GM12878 (cell line): ENCODE measurements around the gene PSMC3IP. TPM values are rescaled to one million over a fixed set of nuclear protein-coding genes. Genes with fewer than 3 reads are reported as not detected.

Source experiments
- ASH2L ChIP-seq: fragments of 300-600, 200-600 bp; sonication (generic); IDR thresholded peaks from 2 replicates; pipeline ENCODE4 v1.6.1; 2017; ENCODE audit warnings: low read depth, mild to moderate bottlenecking, borderline replicate concordance
- BMI1 ChIP-seq: fragments of 450-650 bp; IDR thresholded peaks from 2 replicates; pipeline ENCODE4 v1.6.1; 2016; ENCODE audit warnings: mild to moderate bottlenecking, moderate library complexity, borderline replicate concordance
- CHD4 ChIP-seq: fragments of 200-600 bp; sonication (generic); IDR thresholded peaks from 2 replicates; pipeline ENCODE4 v1.6.1; 2016; ENCODE audit warnings: mild to moderate bottlenecking
- CREB1 ChIP-seq: IDR thresholded peaks from 2 replicates; pipeline ENCODE4 v1.6.1; 2012; ENCODE audit warnings: low read depth, mild to moderate bottlenecking, inconsistent platforms
- FOXM1 ChIP-seq: IDR thresholded peaks from 2 replicates; pipeline ENCODE4 v1.6.1; 2012; ENCODE audit warnings: low read depth, mild to moderate bottlenecking, inconsistent platforms, low read length, moderate library complexity
- IKZF1 ChIP-seq: fragments of 450-650 bp; conservative IDR thresholded peaks from 2 replicates; pipeline ENCODE4 v1.6.1; 2017; ENCODE audit warnings: antibody characterized with exemption, mild to moderate bottlenecking
- IKZF2 ChIP-seq, 2 experiments: fragments of 450-650 bp; IDR thresholded peaks; 2 replicates each; pipeline ENCODE4 v1.6.1; 2017; ENCODE audit warnings: mild to moderate bottlenecking in 2 of 2, moderate library complexity in 2 of 2
- JUNB ChIP-seq: IDR thresholded peaks from 2 replicates; pipeline ENCODE4 v1.6.1; 2016; ENCODE audit warnings: antibody characterized with exemption, mild to moderate bottlenecking
- KLF5 ChIP-seq: fragments of 450-650 bp; IDR thresholded peaks from 2 replicates; pipeline ENCODE4 v1.6.1; 2014; ENCODE audit warnings: mild to moderate bottlenecking; ENCODE audit not compliant: partially characterized antibody
- MTA2 ChIP-seq: fragments of 450-650 bp; IDR thresholded peaks from 2 replicates; pipeline ENCODE4 v1.6.1; 2016; ENCODE audit warnings: low read depth, mild to moderate bottlenecking, moderate library complexity
- MTA3 ChIP-seq: IDR thresholded peaks from 2 replicates; pipeline ENCODE4 v1.6.1; 2012; ENCODE audit warnings: low read length, inconsistent platforms, borderline replicate concordance
- NFXL1 ChIP-seq: fragments of 450-650 bp; IDR thresholded peaks from 2 replicates; pipeline ENCODE4 v1.6.1; 2017; ENCODE audit warnings: antibody characterized with exemption, mild to moderate bottlenecking, borderline replicate concordance
- RAD21 ChIP-seq: IDR thresholded peaks from 2 replicates; pipeline ENCODE4 v1.6.1; 2011; ENCODE audit warnings: mild to moderate bottlenecking, low read depth, low read length, moderate library complexity; ENCODE audit not compliant: insufficient read depth
- RAD51 ChIP-seq: fragments of 450-650 bp; IDR thresholded peaks from 2 replicates; pipeline ENCODE4 v1.6.1; 2016; ENCODE audit warnings: moderate library complexity, mild to moderate bottlenecking, inconsistent platforms
- STAT3 ChIP-seq: IDR thresholded peaks from 2 replicates; pipeline ENCODE4 v1.6.1; 2011; ENCODE audit warnings: low read depth, low read length, improper control_type of control experiment
- TAF1 ChIP-seq: IDR thresholded peaks from 2 replicates; pipeline ENCODE4 v1.6.1; 2011; ENCODE audit warnings: mild to moderate bottlenecking, low read depth, low read length, borderline replicate concordance
- TCF12 ChIP-seq: IDR thresholded peaks from 2 replicates; pipeline ENCODE4 v1.6.1; 2011; ENCODE audit warnings: low read depth, mild to moderate bottlenecking, low read length
- USF1 ChIP-seq: IDR thresholded peaks from 2 replicates; pipeline ENCODE4 v1.6.1; 2011; ENCODE audit warnings: borderline replicate concordance, low read depth, mild to moderate bottlenecking, moderate library complexity, mixed read lengths, low read length; ENCODE audit not compliant: insufficient read depth; ENCODE audit errors: extremely low read length
- polyA plus RNA-seq, 11 experiments: library from polyadenylated mRNA; depleted of rRNA in 4 of 11; unstranded in 6 of 11; stranded (reverse) in 5 of 11; fragments of >200 nt; fragmentation: Nextera tagmentation in 4 of 11; fragmentation: Illumina TruSeq in 1 of 11; extraction: Ambion mirVana in 4 of 11; extraction: Trizol in 1 of 11; gene quantifications; 1 replicate in 1 of 11; 2 replicates in 10 of 11; pipeline versions ENCODE4 v1.2.1 to v1.2.3, GENCODE V29; 2011 to 2016; ENCODE audit warnings: inconsistent platforms in 2 of 11, missing spikeins in 2 of 11, low read depth in 1 of 11
- total RNA-seq, 4 experiments: library from RNA; depleted of rRNA in 3 of 4; stranded (reverse); fragments of >200 nt in 3 of 4; fragmentation: Illumina TruSeq in 1 of 4; extraction: Trizol in 1 of 4; gene quantifications; 2 replicates each; pipeline versions ENCODE4 v1.2.1 to v1.2.3, GENCODE V29; 2013 to 2021
- TF ChIP-seq, protein P1 (sequence below): IDR thresholded peaks from 2 replicates; pipeline ENCODE4 v1.6.1; 2011; ENCODE audit warnings: low read depth, low read length, improper control_type of control experiment, borderline replicate concordance
- TF ChIP-seq, protein P2 (sequence below): fragments of 150-350 bp; IDR thresholded peaks from 2 replicates; pipeline ENCODE4 v1.6.1; 2016; ENCODE audit warnings: low read depth, low read length
- TF ChIP-seq, protein P3 (sequence below): fragments of 450-650 bp; IDR thresholded peaks from 2 replicates; pipeline ENCODE4 v1.6.1; 2016; ENCODE audit warnings: mild to moderate bottlenecking, moderate library complexity, borderline replicate concordance

PSMC3IP gene
- total and polyA plus RNA-seq, 10 of the 15 experiments (the other 5 are each of a cell fraction or from before 2014, with no cell fraction given) = 6.8 to 34.5 (median 17.7) TPM

DNA sequence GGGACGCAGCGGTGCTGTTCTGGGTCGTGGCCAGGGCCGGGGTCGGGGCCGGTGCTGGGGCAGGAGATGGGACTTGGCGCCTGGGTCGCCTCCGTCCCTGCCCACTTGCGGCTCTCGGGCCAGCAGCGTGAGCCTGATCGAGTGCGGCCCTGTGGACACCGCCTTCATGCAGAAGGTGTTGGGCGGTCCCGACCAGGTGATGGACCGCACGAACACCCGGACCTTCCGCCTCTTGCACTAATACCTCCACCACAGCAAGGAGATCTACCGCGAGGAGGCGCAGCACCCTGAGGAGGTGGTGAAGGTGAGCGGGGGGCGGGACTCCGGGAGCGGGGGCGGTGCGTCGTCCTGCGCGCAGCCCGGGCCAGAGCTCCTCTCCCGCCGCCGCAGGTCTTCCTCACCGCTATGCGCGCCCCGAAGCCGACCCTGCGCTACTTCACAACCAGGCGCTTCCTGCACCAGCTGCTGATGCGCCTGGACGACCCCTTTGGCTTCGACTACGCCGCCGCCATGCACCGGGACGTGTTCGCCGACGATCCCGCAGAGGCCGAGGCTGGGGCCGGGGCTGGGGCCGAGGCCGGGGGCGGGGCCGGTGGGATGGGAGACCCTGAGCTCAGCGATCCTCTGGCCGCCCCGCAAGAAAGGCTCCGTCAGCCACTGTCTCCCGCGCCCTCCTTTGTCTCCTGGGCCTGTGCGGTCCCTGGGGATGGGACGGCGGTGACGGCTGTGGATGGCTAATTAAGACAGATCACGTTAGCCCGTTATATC is 29.3 kb downstream of the PSMC3IP start (continued):
- peak; percentile 59 for TF ChIP-seq RAD21
- no peak for TF ChIP-seq RAD51
- TF ChIP-seq, protein P1, sequence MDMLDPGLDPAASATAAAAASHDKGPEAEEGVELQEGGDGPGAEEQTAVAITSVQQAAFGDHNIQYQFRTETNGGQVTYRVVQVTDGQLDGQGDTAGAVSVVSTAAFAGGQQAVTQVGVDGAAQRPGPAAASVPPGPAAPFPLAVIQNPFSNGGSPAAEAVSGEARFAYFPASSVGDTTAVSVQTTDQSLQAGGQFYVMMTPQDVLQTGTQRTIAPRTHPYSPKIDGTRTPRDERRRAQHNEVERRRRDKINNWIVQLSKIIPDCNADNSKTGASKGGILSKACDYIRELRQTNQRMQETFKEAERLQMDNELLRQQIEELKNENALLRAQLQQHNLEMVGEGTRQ = no peak
- TF ChIP-seq ASH2L = no peak
- TF ChIP-seq STAT3 = no peak
- TF ChIP-seq NFXL1 = no peak
- TF ChIP-seq FOXM1 = no peak
- no peak for TF ChIP-seq USF1
- TF ChIP-seq TCF12 = no peak
- TF ChIP-seq IKZF1 = peak; percentile 42; the same call in 1 of the 2 replicates
- TF ChIP-seq TAF1 = 0 out of 2 replicates have a peak, but pooled peaks have one; percentile 14
- TF ChIP-seq, protein P2, sequence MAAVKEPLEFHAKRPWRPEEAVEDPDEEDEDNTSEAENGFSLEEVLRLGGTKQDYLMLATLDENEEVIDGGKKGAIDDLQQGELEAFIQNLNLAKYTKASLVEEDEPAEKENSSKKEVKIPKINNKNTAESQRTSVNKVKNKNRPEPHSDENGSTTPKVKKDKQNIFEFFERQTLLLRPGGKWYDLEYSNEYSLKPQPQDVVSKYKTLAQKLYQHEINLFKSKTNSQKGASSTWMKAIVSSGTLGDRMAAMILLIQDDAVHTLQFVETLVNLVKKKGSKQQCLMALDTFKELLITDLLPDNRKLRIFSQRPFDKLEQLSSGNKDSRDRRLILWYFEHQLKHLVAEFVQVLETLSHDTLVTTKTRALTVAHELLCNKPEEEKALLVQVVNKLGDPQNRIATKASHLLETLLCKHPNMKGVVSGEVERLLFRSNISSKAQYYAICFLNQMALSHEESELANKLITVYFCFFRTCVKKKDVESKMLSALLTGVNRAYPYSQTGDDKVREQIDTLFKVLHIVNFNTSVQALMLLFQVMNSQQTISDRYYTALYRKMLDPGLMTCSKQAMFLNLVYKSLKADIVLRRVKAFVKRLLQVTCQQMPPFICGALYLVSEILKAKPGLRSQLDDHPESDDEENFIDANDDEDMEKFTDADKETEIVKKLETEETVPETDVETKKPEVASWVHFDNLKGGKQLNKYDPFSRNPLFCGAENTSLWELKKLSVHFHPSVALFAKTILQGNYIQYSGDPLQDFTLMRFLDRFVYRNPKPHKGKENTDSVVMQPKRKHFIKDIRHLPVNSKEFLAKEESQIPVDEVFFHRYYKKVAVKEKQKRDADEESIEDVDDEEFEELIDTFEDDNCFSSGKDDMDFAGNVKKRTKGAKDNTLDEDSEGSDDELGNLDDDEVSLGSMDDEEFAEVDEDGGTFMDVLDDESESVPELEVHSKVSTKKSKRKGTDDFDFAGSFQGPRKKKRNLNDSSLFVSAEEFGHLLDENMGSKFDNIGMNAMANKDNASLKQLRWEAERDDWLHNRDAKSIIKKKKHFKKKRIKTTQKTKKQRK = no peak
- TF ChIP-seq, protein P3, sequence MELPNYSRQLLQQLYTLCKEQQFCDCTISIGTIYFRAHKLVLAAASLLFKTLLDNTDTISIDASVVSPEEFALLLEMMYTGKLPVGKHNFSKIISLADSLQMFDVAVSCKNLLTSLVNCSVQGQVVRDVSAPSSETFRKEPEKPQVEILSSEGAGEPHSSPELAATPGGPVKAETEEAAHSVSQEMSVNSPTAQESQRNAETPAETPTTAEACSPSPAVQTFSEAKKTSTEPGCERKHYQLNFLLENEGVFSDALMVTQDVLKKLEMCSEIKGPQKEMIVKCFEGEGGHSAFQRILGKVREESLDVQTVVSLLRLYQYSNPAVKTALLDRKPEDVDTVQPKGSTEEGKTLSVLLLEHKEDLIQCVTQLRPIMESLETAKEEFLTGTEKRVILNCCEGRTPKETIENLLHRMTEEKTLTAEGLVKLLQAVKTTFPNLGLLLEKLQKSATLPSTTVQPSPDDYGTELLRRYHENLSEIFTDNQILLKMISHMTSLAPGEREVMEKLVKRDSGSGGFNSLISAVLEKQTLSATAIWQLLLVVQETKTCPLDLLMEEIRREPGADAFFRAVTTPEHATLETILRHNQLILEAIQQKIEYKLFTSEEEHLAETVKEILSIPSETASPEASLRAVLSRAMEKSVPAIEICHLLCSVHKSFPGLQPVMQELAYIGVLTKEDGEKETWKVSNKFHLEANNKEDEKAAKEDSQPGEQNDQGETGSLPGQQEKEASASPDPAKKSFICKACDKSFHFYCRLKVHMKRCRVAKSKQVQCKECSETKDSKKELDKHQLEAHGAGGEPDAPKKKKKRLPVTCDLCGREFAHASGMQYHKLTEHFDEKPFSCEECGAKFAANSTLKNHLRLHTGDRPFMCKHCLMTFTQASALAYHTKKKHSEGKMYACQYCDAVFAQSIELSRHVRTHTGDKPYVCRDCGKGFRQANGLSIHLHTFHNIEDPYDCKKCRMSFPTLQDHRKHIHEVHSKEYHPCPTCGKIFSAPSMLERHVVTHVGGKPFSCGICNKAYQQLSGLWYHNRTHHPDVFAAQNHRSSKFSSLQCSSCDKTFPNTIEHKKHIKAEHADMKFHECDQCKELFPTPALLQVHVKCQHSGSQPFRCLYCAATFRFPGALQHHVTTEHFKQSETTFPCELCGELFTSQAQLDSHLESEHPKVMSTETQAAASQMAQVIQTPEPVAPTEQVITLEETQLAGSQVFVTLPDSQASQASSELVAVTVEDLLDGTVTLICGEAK = no peak; the same call in 1 of the 2 replicates
- peak; percentile 28 for TF ChIP-seq KLF5
- peak; percentile 35; the same call in 1 of the 2 replicates for TF ChIP-seq CREB1
- no peak for TF ChIP-seq CHD4
- no peak for TF ChIP-seq MTA2
- 0 out of 4 replicates have a peak, but pooled peaks of 1 of the 2 experiments have one; percentile 16 for TF ChIP-seq IKZF2 (IDR thresholded peaks at IDR 0.05)
- TF ChIP-seq JUNB = no peak
- TF ChIP-seq MTA3 = no peak
- no peak for TF ChIP-seq BMI1
